Smooth muscle cell (in vitro differentiated cells): ENCODE measurements around the gene PHACTR3. TPM values are rescaled to one million over a fixed set of nuclear protein-coding genes. Genes with fewer than 3 reads are reported as not detected.
A peak's percentile ranks its signal among the peaks of the same experiment; 100 is the strongest.

Experiments used
- DNase-seq: peaks from one replicate; lab custom pipeline; 2025; ENCODE audit not compliant: unreplicated experiment; lab: John Stamatoyannopoulos, UW
- H2AFZ ChIP-seq: fragments of 200-600 bp; sonication (generic); 2 replicates; pipeline ENCODE4 v1.6.0; 2016; ENCODE audit warnings: antibody characterized with exemption, low read depth, mild to moderate bottlenecking
- H3F3A ChIP-seq: fragments of 200-600 bp; sonication (generic); 2 replicates; pipeline ENCODE4 v1.6.0; 2017; ENCODE audit warnings: antibody characterized with exemption, low read depth
- H3K27ac ChIP-seq: fragments of 200-600 bp; sonication (generic); 2 replicates; pipeline ENCODE4 v1.5.1; 2016; ENCODE audit warnings: low read depth, mild to moderate bottlenecking
- H3K27me3 ChIP-seq: fragments of 200-600 bp; sonication (generic); 2 replicates; pipeline ENCODE4 v1.6.1; 2016; ENCODE audit warnings: low read depth, mild to moderate bottlenecking
- H3K36me3 ChIP-seq: fragments of 200-600 bp; sonication (generic); 2 replicates; pipeline ENCODE4 v1.5.1; 2016; ENCODE audit warnings: low read depth
- H3K4me1 ChIP-seq: fragments of 200-600 bp; sonication (generic); 2 replicates; pipeline ENCODE4 v1.5.1; 2016; ENCODE audit warnings: low read depth
- H3K4me2 ChIP-seq: fragments of 200-600 bp; sonication (generic); 2 replicates; pipeline ENCODE4 v1.6.0; 2016; ENCODE audit warnings: mild to moderate bottlenecking
- H3K4me3 ChIP-seq: fragments of 200-600 bp; sonication (generic); 2 replicates; pipeline ENCODE4 v1.5.1; 2016; ENCODE audit warnings: mild to moderate bottlenecking
- H3K79me2 ChIP-seq: fragments of 200-600 bp; sonication (generic); 2 replicates; pipeline ENCODE4 v1.6.0; 2016; ENCODE audit warnings: low read depth, mild to moderate bottlenecking
- H3K9ac ChIP-seq: fragments of 200-600 bp; sonication (generic); 2 replicates; pipeline ENCODE4 v1.6.0; 2016; ENCODE audit warnings: low read depth
- H3K9me3 ChIP-seq: fragments of 200-600 bp; sonication (generic); replicated peaks from 2 replicates; pipeline ENCODE4 v1.5.1; 2016; ENCODE audit warnings: low read depth
- H4K20me1 ChIP-seq: fragments of 200-600 bp; sonication (generic); 2 replicates; pipeline ENCODE4 v1.6.0; 2016; ENCODE audit warnings: low read depth
- WGBS: methylation state at CpG from one replicate; pipeline ENCODE4 v1.1.7; 2016; ENCODE audit warnings: low lambda C conversion rate; 5-methylcytosine and 5-hydroxymethylcytosine counted together
- polyA plus RNA-seq: library from polyadenylated mRNA; unstranded; fragments of >200 nt; fragmentation: Nextera tagmentation; extraction: Ambion mirVana; gene quantifications from 2 replicates; pipeline ENCODE4 v1.2.1, GENCODE V29; 2016
- total RNA-seq: library from RNA; depleted of rRNA; stranded (reverse); fragments of >200 nt; gene quantifications from 2 replicates; pipeline ENCODE4 v1.2.3, GENCODE V29; 2014
- TF ChIP-seq, protein P1 (sequence below): fragments of 200-600 bp; sonication (generic); IDR thresholded peaks from 2 replicates; pipeline ENCODE4 v1.5.1; 2017; ENCODE audit warnings: borderline replicate concordance, mild to moderate bottlenecking, antibody characterized with exemption; ENCODE audit not compliant: insufficient read depth, poor library complexity, severe bottlenecking

Gene PHACTR3
- total and polyA plus RNA-seq, 2 experiments from 2014 or later = 0.76 to 2.6 TPM

DNA sequence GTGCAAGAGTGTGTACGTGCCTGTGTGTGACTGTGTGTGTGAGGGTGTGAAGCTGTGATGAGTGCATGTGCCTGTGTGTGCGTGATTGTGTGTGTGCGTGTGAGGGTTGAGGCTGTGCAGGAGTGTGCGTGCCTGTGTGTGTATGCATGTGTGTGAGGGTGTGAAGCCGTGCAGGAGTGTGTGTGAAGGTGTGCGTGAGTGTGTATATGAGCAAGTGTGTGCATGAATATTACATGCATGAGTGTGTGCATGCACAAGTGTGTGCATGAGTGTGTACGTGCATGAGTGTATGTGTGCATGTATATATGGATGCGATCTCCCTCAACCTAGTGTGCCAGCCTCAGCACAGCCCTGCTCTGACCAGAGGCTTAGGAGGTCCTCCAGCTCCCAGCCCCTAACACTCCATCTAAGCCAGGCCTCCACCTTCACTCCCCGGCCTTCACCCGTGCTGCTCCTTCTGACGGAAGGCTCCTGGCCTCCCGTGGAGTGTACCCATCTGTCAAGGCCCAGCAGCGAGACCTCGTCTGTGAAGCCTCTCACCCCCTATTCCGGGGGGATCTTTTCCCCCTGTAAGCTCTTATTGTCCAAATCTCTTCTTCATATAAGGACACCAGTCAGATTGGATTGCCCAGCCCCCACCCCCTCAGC is 19.9 kb upstream of the PHACTR3 start:
- no peaks in the 10 kb centered on the region for H3K4me1 ChIP-seq
- DNase-seq = no peak
- no peaks in the 10 kb centered on the region for H3F3A ChIP-seq
- H3K9ac ChIP-seq = no peak overlapping the region
- no peak overlapping the region for H3K4me2 ChIP-seq
- H3K79me2 ChIP-seq = no peaks in the 10 kb centered on the region
- no peaks in the 10 kb centered on the region for H4K20me1 ChIP-seq
- H3K9me3 ChIP-seq = no peaks in the 10 kb centered on the region
- no peaks in the 10 kb centered on the region for H3K27me3 ChIP-seq
- TF ChIP-seq, protein P1, sequence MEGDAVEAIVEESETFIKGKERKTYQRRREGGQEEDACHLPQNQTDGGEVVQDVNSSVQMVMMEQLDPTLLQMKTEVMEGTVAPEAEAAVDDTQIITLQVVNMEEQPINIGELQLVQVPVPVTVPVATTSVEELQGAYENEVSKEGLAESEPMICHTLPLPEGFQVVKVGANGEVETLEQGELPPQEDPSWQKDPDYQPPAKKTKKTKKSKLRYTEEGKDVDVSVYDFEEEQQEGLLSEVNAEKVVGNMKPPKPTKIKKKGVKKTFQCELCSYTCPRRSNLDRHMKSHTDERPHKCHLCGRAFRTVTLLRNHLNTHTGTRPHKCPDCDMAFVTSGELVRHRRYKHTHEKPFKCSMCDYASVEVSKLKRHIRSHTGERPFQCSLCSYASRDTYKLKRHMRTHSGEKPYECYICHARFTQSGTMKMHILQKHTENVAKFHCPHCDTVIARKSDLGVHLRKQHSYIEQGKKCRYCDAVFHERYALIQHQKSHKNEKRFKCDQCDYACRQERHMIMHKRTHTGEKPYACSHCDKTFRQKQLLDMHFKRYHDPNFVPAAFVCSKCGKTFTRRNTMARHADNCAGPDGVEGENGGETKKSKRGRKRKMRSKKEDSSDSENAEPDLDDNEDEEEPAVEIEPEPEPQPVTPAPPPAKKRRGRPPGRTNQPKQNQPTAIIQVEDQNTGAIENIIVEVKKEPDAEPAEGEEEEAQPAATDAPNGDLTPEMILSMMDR = no peak
- no peak overlapping the region for H2AFZ ChIP-seq
- no peaks in the 10 kb centered on the region for H3K36me3 ChIP-seq
- no peak overlapping the region for H3K27ac ChIP-seq
- WGBS = 95% methylated on average over 15 of the region's 15 CpGs
- no peak overlapping the region for H3K4me3 ChIP-seq

DNA sequence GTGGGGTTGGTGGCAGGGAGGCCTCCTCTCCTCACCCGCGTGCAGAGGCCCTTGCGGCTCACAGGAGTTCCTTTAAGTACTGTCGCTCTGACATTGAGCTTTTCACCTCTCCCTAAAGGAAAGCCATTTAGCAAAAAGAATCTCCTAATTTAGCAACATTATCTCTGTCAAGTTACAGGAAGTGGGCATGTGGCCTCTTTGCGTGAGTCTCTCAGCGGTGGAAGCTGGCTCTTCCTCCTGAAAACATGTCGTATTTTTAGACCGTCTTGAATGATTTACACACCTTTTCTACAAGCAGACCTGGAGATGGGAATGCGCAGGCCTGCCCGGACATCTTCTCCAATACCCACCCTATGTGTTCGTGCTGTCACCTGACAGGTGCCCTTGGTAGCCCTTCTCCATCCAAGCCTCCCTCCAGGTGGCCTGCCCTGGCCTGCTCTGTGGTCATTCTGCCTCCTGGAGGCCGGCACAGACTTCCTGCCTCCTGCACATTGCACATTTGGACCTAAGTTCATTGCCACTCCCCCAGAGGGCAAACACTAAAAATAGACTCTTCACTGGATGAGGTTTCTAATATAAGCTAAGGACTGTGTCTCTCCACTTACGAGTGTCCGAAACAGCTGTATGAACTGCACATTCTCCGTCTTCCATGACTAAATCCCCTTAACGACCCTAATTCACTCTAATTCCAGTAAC is 18.5 kb upstream of the PHACTR3 start:
- no peaks in the 10 kb centered on the region for H4K20me1 ChIP-seq
- no peak overlapping the region for H2AFZ ChIP-seq
- no peaks in the 10 kb centered on the region for H3K36me3 ChIP-seq
- H3K4me1 ChIP-seq = no peaks in the 10 kb centered on the region
- no peaks in the 10 kb centered on the region for H3K79me2 ChIP-seq
- no peaks in the 10 kb centered on the region for H3K9me3 ChIP-seq
- peak overlapping the region; percentile 6 for H3K4me2 ChIP-seq
- H3K27me3 ChIP-seq = no peaks in the 10 kb centered on the region
- H3K27ac ChIP-seq = no peak overlapping the region
- WGBS = 71% methylated on average over 16 of the region's 16 CpGs
- H3K9ac ChIP-seq = no peak overlapping the region
- no peak overlapping the region for H3K4me3 ChIP-seq
- TF ChIP-seq, protein P1 = no peak
- no peaks in the 10 kb centered on the region for H3F3A ChIP-seq
- DNase-seq = no peak

DNA sequence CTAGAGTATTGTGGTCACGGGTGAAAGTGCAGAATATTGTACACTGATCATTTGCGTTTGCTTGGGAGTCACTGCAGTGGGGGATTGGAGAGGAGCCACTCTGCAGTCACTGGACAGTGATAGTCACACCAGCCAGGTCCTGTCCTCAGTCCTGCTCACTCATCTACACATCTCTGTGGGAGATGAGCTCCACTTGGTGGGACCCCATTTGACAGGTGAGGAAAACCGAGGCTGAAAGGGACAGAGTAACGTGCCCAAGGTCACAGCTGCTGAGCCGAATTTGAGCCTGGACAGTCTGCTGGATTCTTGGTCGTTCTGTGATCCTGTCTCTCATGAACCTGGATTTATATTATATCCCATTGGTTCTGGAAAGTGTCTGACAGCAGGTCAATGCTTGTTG is 17.7 kb upstream of the PHACTR3 start:
- Histone ChIP-seq H3K79me2 (no peaks in the 10 kb centered on the region), H4K20me1 (no peaks in the 10 kb centered on the region), H3F3A (no peaks in the 10 kb centered on the region), H2AFZ (no peak overlapping the region), H3K4me1 (no peaks in the 10 kb centered on the region), H3K27me3 (no peaks in the 10 kb centered on the region), H3K36me3 (no peaks in the 10 kb centered on the region), H3K4me2 (peak overlapping the region; percentile 6), H3K27ac (no peak overlapping the region), H3K9ac (no peak overlapping the region), H3K4me3 (no peak overlapping the region), H3K9me3 (no peaks in the 10 kb centered on the region)
- TF ChIP-seq, protein P1 = no peak
- WGBS = 65% methylated on average over 6 of the region's 6 CpGs
- no peak for DNase-seq
